CD4-positive, alpha-beta T cell (primary cell): ENCODE measurements around the gene RALGAPA1. TPM values are rescaled to one million over a fixed set of nuclear protein-coding genes. Genes with fewer than 3 reads are reported as not detected.
"Not testable (repeated sequence)": the region's sequence is repeated elsewhere in the genome, so short reads cannot be mapped to it uniquely, and the experiment has no call there.

Experiments used
- ATAC-seq: fragments of 200-7000 bp; cut with Tn5 transposase; one replicate; pipeline ENCODE4 v1.10.0; 2022; ENCODE audit warnings: mild to moderate bottlenecking; ENCODE audit not compliant: poor library complexity
- CTCF ChIA-PET: fragments of 350-600 bp; sonication (Branson Sonifier 250); formaldehyde crosslinking; loops from one replicate; lab custom pipeline; 2021; ENCODE audit warnings: antibody characterized with exemption, inconsistent platforms; lab: Charles Lee
- POLR2A ChIA-PET: fragments of 350-600 bp; sonication (Branson Sonifier 250); formaldehyde crosslinking; loops from one replicate; lab custom pipeline; 2021; ENCODE audit warnings: antibody characterized with exemption, inconsistent platforms; lab: Charles Lee
- DNase-seq, 14 experiments: peaks; one replicate each; pipeline ENCODE4 v3.0.0-alpha.2; 2013 to 2020; ENCODE audit warnings: mixed read lengths in 2 of 14
- H3K27ac ChIP-seq, 2 donors: one replicate each; pipeline versions ENCODE4 v1.5.1 to v1.7.0; 2013; ENCODE audit warnings: low read length in 2 of 2, low read depth in 1 of 2, mild to moderate bottlenecking in 1 of 2
- H3K27me3 ChIP-seq, 2 experiments: 1 replicate in 1 of 2; 2 replicates in 1 of 2; pipeline versions ENCODE4 v1.6.1 to v1.7.0; 2013; ENCODE audit warnings: low read length in 2 of 2, control low read depth in 1 of 2, mild to moderate bottlenecking in 1 of 2, moderate library complexity in 1 of 2; ENCODE audit not compliant: insufficient read depth in 2 of 2, control insufficient read depth in 1 of 2
- H3K36me3 ChIP-seq: one replicate; pipeline ENCODE4 v1.6.1; 2013; ENCODE audit warnings: low read length, control low read depth; ENCODE audit not compliant: insufficient read depth
- H3K4me1 ChIP-seq: one replicate; pipeline ENCODE4 v1.6.1; 2013; ENCODE audit warnings: low read length, control low read depth; ENCODE audit not compliant: insufficient read depth
- H3K4me3 ChIP-seq: one replicate; pipeline ENCODE4 v1.5.1; 2013; ENCODE audit warnings: mild to moderate bottlenecking, low read length, moderate library complexity
- H3K9me3 ChIP-seq, 2 experiments: 1 replicate in 1 of 2; 2 replicates in 1 of 2; pipeline versions ENCODE4 v1.6.1 to v1.7.0; 2013; ENCODE audit warnings: low read length in 2 of 2, mild to moderate bottlenecking in 2 of 2, control low read depth in 1 of 2, moderate library complexity in 1 of 2; ENCODE audit not compliant: control insufficient read depth in 1 of 2, insufficient read depth in 1 of 2
- H3K27ac Mint-ChIP-seq: one replicate; pipeline ENCODE4 v1.8.0; 2020; ENCODE audit warnings: mixed read lengths
- H3K27me3 Mint-ChIP-seq: one replicate; pipeline ENCODE4 v1.8.0; 2021; ENCODE audit warnings: mixed read lengths
- H3K36me3 Mint-ChIP-seq: one replicate; pipeline ENCODE4 v1.8.0; 2021; ENCODE audit warnings: low read depth, mixed read lengths
- H3K4me1 Mint-ChIP-seq: one replicate; pipeline ENCODE4 v1.8.0; 2021; ENCODE audit warnings: low read depth, mixed read lengths
- H3K4me3 Mint-ChIP-seq: one replicate; pipeline ENCODE4 v1.8.0; 2020; ENCODE audit warnings: mild to moderate bottlenecking, mixed read lengths
- H3K9me3 Mint-ChIP-seq: one replicate; pipeline ENCODE4 v1.8.0; 2020; ENCODE audit warnings: mixed read lengths
- intact Hi-C, 2 experiments: fragments of 100-400 bp; cut with DNase I in 1 of 2; cut with micrococcal nuclease in 1 of 2; formaldehyde crosslinking; loops; one replicate each; pipeline versions ENCODE4 v1.15.1 to v1.9.0; 2023 to 2025; cut with DNase I, micrococcal nuclease
- polyA plus RNA-seq, 2 donors: library from polyadenylated mRNA; unstranded; fragments of 120-200 nt; gene quantifications; one replicate each; pipeline ENCODE4 v1.2.1, GENCODE V29; 2013
- total RNA-seq, 174 experiments: library from RNA in 2 of 174; stranded (reverse) in 2 of 174; gene quantifications; one replicate each; pipeline ENCODE4 v1.2.3 and lab custom pipeline; 2021 to 2026
- TF ChIP-seq, protein P1 (sequence below): fragments of 200-600 bp; IDR thresholded peaks from one replicate; pipeline ENCODE4 v1.8.0; 2022; ENCODE audit warnings: antibody characterized with exemption, mild to moderate bottlenecking

RALGAPA1 gene
- total RNA-seq (10 to 100 TPM; 72.0 to 75.5 TPM), total RNA-seq (lab: John Stamatoyannopoulos, UW) (31.9 to 206 (median 95.5) reads per million in 172 experiments)
- polyA plus RNA-seq (2013, experiment 1 of 2): 28.4 TPM
- polyA plus RNA-seq (2013, experiment 2 of 2): 31.3 TPM

DNA sequence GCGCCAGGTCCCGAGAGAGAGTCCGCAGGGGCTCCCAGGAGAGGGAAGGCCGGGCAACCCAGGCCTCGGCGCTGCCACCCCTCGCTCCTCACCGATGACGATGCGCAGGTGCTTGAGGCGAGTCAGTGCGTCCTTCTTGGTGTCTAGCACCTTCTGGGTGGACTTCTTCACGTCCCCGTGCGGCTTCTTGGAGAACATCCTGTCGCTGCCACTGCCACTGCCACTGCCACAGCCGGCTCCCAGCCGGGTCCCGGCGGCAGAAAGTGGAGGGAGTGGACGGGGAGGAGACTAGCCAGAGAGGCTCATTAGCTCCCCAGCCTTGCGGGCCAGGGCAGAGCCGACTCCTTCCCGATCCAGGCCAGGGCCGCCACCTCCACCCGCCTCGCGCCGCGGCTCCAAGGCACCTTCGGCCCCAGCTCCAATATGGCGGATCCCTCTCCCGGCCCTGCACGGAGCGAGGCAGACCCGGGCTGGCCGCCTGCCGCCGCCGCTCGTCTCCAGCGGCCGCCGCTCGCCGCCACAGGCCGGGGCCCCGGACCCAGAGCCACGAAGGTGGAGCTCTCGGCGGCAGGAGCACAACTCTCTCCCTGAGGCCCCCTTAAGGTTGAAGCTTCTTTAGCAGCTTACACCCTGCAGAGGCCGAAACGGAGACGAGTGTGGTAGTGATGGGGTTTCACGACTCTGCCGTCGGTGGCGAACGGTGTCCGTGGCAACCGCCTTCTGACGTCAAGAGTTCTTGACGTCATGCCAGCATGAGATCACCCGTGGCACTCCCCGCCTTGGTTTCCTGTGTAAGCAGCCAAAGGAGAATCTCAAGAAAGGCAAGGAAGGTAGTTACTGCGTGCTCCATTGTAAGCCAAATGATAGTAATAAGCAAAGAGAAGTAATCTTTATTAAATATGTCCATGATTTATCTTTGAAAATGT is at the start of gene RALGAPA1:
Gene RALGAPA1 (minus strand): TSS at position 658 of the 926 bp plus-strand sequence. CDS start 460 bp downstream, at position 198.
- DNase-seq (peak; percentile 85 to 99 (median 92)), ATAC-seq (peak; percentile 94)
- POLR2A ChIA-PET: interaction anchor here (1.0 to 4.0 kb wide), 3 partner anchors 9 to 512 kb away, joined by 4 to 42 read pairs (median 4); partner anchors contain the start of genes BRMS1L and MBIP
- H3K4me3 Mint-ChIP-seq: peak within 1 kb of the TSS; percentile 99
- peaks cover 42% of the 10 kb centered on the region for H3K4me1 Mint-ChIP-seq
- Histone ChIP-seq H3K27ac (peak within 1 kb of the TSS; percentile 75 to 88), H3K4me3 (peak within 1 kb of the TSS; percentile 85), H3K4me1 (peaks cover 13% of the 10 kb centered on the region)
- H3K36me3 ChIP-seq, H3K27me3 ChIP-seq, H3K27me3 Mint-ChIP-seq, H3K9me3 ChIP-seq, H3K9me3 Mint-ChIP-seq: not testable (repeated sequence)
- H3K27ac Mint-ChIP-seq: peak within 1 kb of the TSS; percentile 88
- CTCF ChIA-PET: interaction anchor here (0.7 to 1.3 kb wide), 5 partner anchors 10 to 199 kb away, joined by 3 to 7 read pairs (median 3); partner anchors contain the start of gene BRMS1L
- intact Hi-C loops: loop anchor here (1.0 to 10.0 kb wide), 6 partner anchors 17 to 1274 kb away; partner anchors contain the start of genes BRMS1L (in 1 of the 2), EAPP (in 1 of the 2), NFKBIA (in 1 of the 2) and PPP2R3C (in 1 of the 2)
- peaks cover 11% of the 10 kb centered on the region for H3K36me3 Mint-ChIP-seq

DNA sequence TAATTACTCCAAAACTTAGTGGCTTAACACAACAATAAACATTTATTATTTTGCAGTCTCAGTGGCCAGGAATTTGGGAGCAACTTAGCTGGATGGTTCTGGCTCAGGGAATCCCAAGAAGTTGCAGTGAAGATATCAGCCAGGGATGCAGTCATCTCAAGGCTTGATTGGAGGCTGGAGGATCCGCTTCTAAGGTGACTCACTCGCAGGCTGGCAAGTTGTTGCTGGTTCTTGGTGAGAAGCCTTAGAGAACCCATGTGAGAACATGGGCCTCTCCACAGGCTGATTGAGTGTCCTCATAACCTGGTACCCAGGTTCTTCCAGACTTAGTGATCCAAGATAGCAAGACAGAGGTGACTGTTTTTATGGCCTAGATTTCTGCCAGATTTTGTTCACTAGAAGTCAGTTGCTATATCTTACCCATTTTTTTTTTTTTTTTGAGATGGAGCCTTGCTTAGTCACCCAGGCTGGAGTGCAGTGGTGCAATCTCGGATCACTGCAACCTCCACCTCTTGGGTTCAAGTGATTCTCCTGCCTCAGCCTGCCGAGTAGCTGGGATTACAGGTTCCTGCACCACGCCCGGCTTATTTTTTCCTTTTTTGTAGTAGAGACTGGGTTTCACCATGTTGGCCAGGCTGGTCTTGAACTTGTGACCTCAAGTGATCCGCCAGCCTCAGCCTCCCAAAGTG is 49.6 kb upstream of the RALGAPA1 start:
- no peak overlapping the region for H3K27ac Mint-ChIP-seq
- intact Hi-C loops: no loop called here
- no peaks in the 10 kb centered on the region for H3K27me3 Mint-ChIP-seq
- no peak for DNase-seq
- Histone ChIP-seq H3K9me3 (no peaks in the 10 kb centered on the region), H3K27ac (no peak overlapping the region), H3K36me3 (peaks cover 24% of the 10 kb centered on the region), H3K4me1 (no peaks in the 10 kb centered on the region), H3K4me3 (no peak overlapping the region), H3K27me3 (no peaks in the 10 kb centered on the region)
- POLR2A ChIA-PET: no interaction called here
- CTCF ChIA-PET: no interaction called here
- H3K36me3 Mint-ChIP-seq: peaks cover 65% of the 10 kb centered on the region
- TF ChIP-seq, protein P1, sequence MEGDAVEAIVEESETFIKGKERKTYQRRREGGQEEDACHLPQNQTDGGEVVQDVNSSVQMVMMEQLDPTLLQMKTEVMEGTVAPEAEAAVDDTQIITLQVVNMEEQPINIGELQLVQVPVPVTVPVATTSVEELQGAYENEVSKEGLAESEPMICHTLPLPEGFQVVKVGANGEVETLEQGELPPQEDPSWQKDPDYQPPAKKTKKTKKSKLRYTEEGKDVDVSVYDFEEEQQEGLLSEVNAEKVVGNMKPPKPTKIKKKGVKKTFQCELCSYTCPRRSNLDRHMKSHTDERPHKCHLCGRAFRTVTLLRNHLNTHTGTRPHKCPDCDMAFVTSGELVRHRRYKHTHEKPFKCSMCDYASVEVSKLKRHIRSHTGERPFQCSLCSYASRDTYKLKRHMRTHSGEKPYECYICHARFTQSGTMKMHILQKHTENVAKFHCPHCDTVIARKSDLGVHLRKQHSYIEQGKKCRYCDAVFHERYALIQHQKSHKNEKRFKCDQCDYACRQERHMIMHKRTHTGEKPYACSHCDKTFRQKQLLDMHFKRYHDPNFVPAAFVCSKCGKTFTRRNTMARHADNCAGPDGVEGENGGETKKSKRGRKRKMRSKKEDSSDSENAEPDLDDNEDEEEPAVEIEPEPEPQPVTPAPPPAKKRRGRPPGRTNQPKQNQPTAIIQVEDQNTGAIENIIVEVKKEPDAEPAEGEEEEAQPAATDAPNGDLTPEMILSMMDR: no peak
- H3K9me3 Mint-ChIP-seq: no peaks in the 10 kb centered on the region
- ATAC-seq: no peak
- H3K4me3 Mint-ChIP-seq: no peak overlapping the region
- H3K4me1 Mint-ChIP-seq: no peaks in the 10 kb centered on the region

DNA sequence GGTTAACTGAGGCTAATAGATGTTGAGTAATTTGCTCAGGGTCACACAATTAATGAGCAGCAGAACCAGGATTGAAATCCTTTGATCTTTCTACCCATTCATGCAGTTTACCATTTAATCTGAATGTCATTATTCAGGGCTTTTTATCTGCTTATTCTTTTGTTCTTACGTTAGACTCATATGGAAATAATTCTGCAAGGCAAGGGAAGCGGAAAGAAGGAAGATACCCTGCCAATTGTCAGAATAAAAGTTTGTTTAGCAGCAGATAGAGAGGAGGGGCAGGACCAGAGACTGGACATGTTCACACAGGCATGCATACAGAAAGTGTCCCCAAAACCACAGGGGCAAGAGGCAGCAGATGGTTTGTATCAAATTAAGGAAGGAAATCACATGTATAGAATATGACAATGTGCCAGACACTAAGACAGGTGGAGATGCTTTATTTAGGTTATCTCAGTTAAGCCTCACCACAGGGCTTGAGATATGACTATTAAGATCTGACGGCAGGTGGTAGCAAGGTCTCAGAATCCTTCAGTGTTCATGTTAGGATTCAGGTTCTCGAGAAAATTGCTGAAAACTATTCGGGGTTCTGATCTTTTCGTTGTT is 46.9 kb upstream of the RALGAPA1 start:
- DNase-seq (no peak), ATAC-seq (no peak)
- Mint-ChIP-seq H3K4me3 (no peak overlapping the region), H3K9me3 (no peaks in the 10 kb centered on the region), H3K27me3 (no peaks in the 10 kb centered on the region), H3K27ac (no peak overlapping the region), H3K36me3 (peaks cover 62% of the 10 kb centered on the region), H3K4me1 (no peaks in the 10 kb centered on the region)
- Histone ChIP-seq H3K27me3 (no peaks in the 10 kb centered on the region), H3K27ac (no peak overlapping the region), H3K4me1 (no peaks in the 10 kb centered on the region), H3K9me3 (no peaks in the 10 kb centered on the region), H3K4me3 (no peak overlapping the region), H3K36me3 (peaks cover 15% of the 10 kb centered on the region)
- intact Hi-C loops: no loop called here
- CTCF ChIA-PET: no interaction called here
- POLR2A ChIA-PET: no interaction called here
- TF ChIP-seq, protein P1: no peak
